SK-N-SH (cell line): ENCODE measurements around the gene LEKR1. TPM values are rescaled to one million over a fixed set of nuclear protein-coding genes. Genes with fewer than 3 reads are reported as not detected.

Experiments used
- CTCF ChIA-PET: fragments of 300-600, 350-600 bp; formaldehyde crosslinking; extraction: SDS; loops from one replicate; lab custom pipeline; 2021; lab: Yijun Ruan, JAX
- POLR2A ChIA-PET: fragments of 350-600 bp; sonication (Branson Sonifier 250); formaldehyde crosslinking; extraction: SDS; loops from one replicate; lab custom pipeline; 2020; ENCODE audit warnings: antibody characterized with exemption, inconsistent platforms; lab: Yijun Ruan, JAX
- DNase-seq: peaks from one replicate; pipeline ENCODE4 v3.0.0; 2012
- H2AFZ ChIP-seq: fragments of 200-600 bp; sonication (generic); 2 replicates; pipeline ENCODE4 v1.8.1; 2016; ENCODE audit warnings: antibody characterized with exemption, mild to moderate bottlenecking, low read depth
- H3F3A ChIP-seq: fragments of 200-600 bp; sonication (generic); replicated peaks from 2 replicates; pipeline ENCODE3; 2016; ENCODE audit warnings: antibody characterized with exemption, mild to moderate bottlenecking; ENCODE audit not compliant: insufficient read depth
- H3K27ac ChIP-seq, 2 experiments: fragments of 200-500 bp in 1 of 2; fragments of 200-600 bp in 1 of 2; sonication (Bioruptor generic) in 1 of 2; sonication (generic), shearing (Covaris generic) in 1 of 2; 2 replicates each; pipeline versions ENCODE4 v1.5.1 to v1.6.1; 2014 to 2016; ENCODE audit warnings: low read depth in 2 of 2, inconsistent platforms in 1 of 2, low read length in 1 of 2, mild to moderate bottlenecking in 1 of 2, mixed read lengths in 1 of 2
- H3K27me3 ChIP-seq: fragments of 200-600 bp; sonication (generic), shearing (Covaris generic); 2 replicates; pipeline ENCODE4 v1.6.1; 2016; ENCODE audit warnings: mixed run types; ENCODE audit not compliant: insufficient read depth
- H3K36me3 ChIP-seq, 2 experiments: fragments of 200-500 bp in 1 of 2; fragments of 200-600 bp in 1 of 2; sonication (Bioruptor generic) in 1 of 2; sonication (generic) in 1 of 2; replicated peaks in 1 of 2; 2 replicates each; pipeline versions ENCODE3 to v1.5.1; 2014 to 2016; ENCODE audit warnings: low read length in 1 of 2, mild to moderate bottlenecking in 1 of 2; ENCODE audit not compliant: insufficient read depth in 2 of 2, control insufficient read depth in 1 of 2
- H3K4me1 ChIP-seq, 2 experiments: fragments of 200-500 bp in 1 of 2; fragments of 200-600 bp in 1 of 2; sonication (Bioruptor generic) in 1 of 2; sonication (generic), shearing (Covaris generic) in 1 of 2; 2 replicates each; pipeline versions ENCODE4 v1.5.1 to v1.6.1; 2014 to 2016; ENCODE audit warnings: low read depth in 1 of 2, low read length in 1 of 2, mixed run types in 1 of 2; ENCODE audit not compliant: insufficient read depth in 2 of 2, control insufficient read depth in 1 of 2
- H3K4me2 ChIP-seq: fragments of 200-600 bp; sonication (generic), shearing (Covaris generic); 2 replicates; pipeline ENCODE4 v1.6.1; 2017; ENCODE audit warnings: mixed run types
- H3K4me3 ChIP-seq, 2 experiments: fragments of 200-500 bp in 1 of 2; fragments of 200-600 bp in 1 of 2; sonication (Bioruptor generic) in 1 of 2; sonication (generic), shearing (Covaris generic) in 1 of 2; 2 replicates each; pipeline versions ENCODE4 v1.5.1 to v1.8.1; 2014 to 2016; ENCODE audit warnings: low read depth in 2 of 2, inconsistent platforms in 1 of 2, low read length in 1 of 2, mild to moderate bottlenecking in 1 of 2, mixed read lengths in 1 of 2, moderate library complexity in 1 of 2
- H3K79me2 ChIP-seq: fragments of 200-600 bp; sonication (generic); 2 replicates; pipeline ENCODE4 v1.8.1; 2017; ENCODE audit warnings: mild to moderate bottlenecking; ENCODE audit not compliant: insufficient read depth
- H3K9ac ChIP-seq: fragments of 200-600 bp; sonication (generic); 2 replicates; pipeline ENCODE4 v1.6.1; 2017; ENCODE audit warnings: mixed run types
- H3K9me2 ChIP-seq: fragments of 200-600 bp; sonication (generic); 2 replicates; pipeline ENCODE4 v1.6.1; 2017; ENCODE audit warnings: mixed run types
- H3K9me3 ChIP-seq: fragments of 200-600 bp; sonication (generic); 2 replicates; pipeline ENCODE4 v1.6.1; 2017; ENCODE audit warnings: mixed run types, mild to moderate bottlenecking, moderate library complexity
- H4K20me1 ChIP-seq: fragments of 200-600 bp; sonication (generic); 2 replicates; pipeline ENCODE4 v1.6.1; 2017; ENCODE audit warnings: mild to moderate bottlenecking, mixed run types; ENCODE audit not compliant: insufficient read depth
- CHD2 ChIP-seq: fragments of 150-350 bp; IDR thresholded peaks from 2 replicates; pipeline ENCODE4 v1.6.1; 2018; ENCODE audit warnings: low read length; ENCODE audit not compliant: partially characterized antibody
- ELF1 ChIP-seq: IDR thresholded peaks from 2 replicates; pipeline ENCODE4 v1.4.0; 2012
- EZH2phosphoT487 ChIP-seq: fragments of 200-600 bp; sonication (generic); IDR thresholded peaks from 2 replicates; pipeline ENCODE4 v1.6.1; 2017; ENCODE audit warnings: low read depth, mixed run types, mild to moderate bottlenecking, antibody characterized with exemption, moderate library complexity, borderline replicate concordance
- FOSL2 ChIP-seq: IDR thresholded peaks from 2 replicates; pipeline ENCODE4 v1.4.0; 2012; ENCODE audit warnings: low read depth, mild to moderate bottlenecking, moderate library complexity, borderline replicate concordance
- FOXJ3 ChIP-seq: sonication (generic); formaldehyde crosslinking; IDR thresholded peaks from 2 replicates; pipeline ENCODE4 v1.5.1; 2020; ENCODE audit warnings: mild to moderate bottlenecking, missing genetic modification reagents
- JUND ChIP-seq: IDR thresholded peaks from 2 replicates; pipeline ENCODE4 v1.4.0; 2012
- MXI1 ChIP-seq: IDR thresholded peaks from 2 replicates; pipeline ENCODE4 v1.6.1; 2012; ENCODE audit warnings: mild to moderate bottlenecking, low read depth, low read length, improper control_type of control experiment
- NFIC ChIP-seq: IDR thresholded peaks from 2 replicates; pipeline ENCODE4 v1.4.0; 2012; ENCODE audit warnings: borderline replicate concordance
- NRF1 ChIP-seq: IDR thresholded peaks from 2 replicates; pipeline ENCODE4 v1.6.1; 2012; ENCODE audit warnings: low read depth, mild to moderate bottlenecking, low read length
- POLR2AphosphoS5 ChIP-seq: IDR thresholded peaks from 2 replicates; pipeline ENCODE4 v1.6.1; 2012; ENCODE audit warnings: low read depth, low read length
- RAD21 ChIP-seq: IDR thresholded peaks from 2 replicates; pipeline ENCODE4 v1.6.1; 2012; ENCODE audit warnings: mild to moderate bottlenecking, low read length
- WGBS: methylation state at CpG from one replicate; pipeline ENCODE4 v1.1.6; 2017; ENCODE audit warnings: low lambda C conversion rate; 5-methylcytosine and 5-hydroxymethylcytosine counted together
- polyA plus RNA-seq, 3 experiments: library from polyadenylated mRNA; depleted of rRNA; stranded (reverse); fragments of >200 nt; gene quantifications; 2 replicates each; pipeline ENCODE4 v1.2.3, GENCODE V29; 2012
- TF ChIP-seq, protein P1 (sequence below): IDR thresholded peaks from 2 replicates; pipeline ENCODE4 v1.6.1; 2012; ENCODE audit warnings: mild to moderate bottlenecking, low read depth, low read length, moderate library complexity

Gene LEKR1
- polyA plus RNA-seq, 1 of the 3 experiments (the other 2 are of a cell fraction): 0.30 TPM

DNA sequence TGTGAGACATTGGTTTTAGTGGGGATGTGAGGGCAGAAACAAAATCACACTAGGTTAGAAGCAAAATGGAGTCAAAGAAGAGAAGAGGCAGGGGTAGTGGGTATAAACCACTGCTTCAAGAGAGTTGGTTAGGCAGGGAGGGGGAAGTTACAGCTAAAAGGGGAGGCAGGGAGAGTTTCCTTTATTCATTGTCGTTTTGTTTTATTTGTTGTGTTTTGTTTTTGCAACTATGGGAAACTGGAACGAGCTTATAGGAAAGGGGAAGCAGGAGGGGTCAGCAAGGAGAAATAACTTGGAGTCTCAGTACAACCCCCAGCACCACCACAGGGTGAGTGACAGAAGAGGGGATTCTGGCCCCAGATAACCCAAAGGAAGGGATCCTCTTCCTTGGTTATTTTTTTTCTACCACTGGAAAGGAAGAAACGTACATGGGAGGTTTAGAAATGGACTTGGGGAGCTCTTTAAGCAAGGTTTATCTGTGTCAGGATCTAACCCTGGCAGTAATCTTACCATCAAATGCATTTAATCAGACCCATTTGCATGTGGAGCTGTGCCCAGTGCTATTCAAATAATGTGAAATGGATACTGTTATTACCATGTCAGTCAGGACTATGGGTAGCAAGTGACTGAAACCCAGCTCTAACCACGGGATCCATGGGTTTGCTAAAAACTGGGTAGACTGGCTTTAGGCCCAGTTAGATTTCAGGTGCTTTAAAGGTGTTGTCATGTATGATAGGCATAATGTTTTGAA is 265.1 kb downstream of the LEKR1 start:
- Histone ChIP-seq H3K27ac (no peak overlapping the region), H3K9ac (no peak overlapping the region), H3K9me3 (no peaks in the 10 kb centered on the region), H4K20me1 (no peaks in the 10 kb centered on the region), H3K4me1 (peaks cover 15 to 35% of the 10 kb centered on the region in 2 experiments), H2AFZ (no peak overlapping the region), H3K4me3 (no peak overlapping the region), H3K9me2 (no peaks in the 10 kb centered on the region), H3K36me3 (no peaks in the 10 kb centered on the region), H3F3A (peaks cover 15% of the 10 kb centered on the region), H3K27me3 (no peaks in the 10 kb centered on the region), H3K79me2 (no peaks in the 10 kb centered on the region)
- ChIA-PET POLR2A (no interaction called here), CTCF (interaction anchor here (0.9 to 2.0 kb wide), 6 partner anchors 8 to 941 kb away, joined by 3 to 10 read pairs (median 4); partner anchors contain the start of gene TIPARP)
- DNase-seq: no peak
- 83% methylated on average over 4 of the region's 4 CpGs for WGBS
- TF ChIP-seq NFIC (no peak), POLR2AphosphoS5 (no peak), FOXJ3 (CRISPR knock-in tag) (no peak)
- TF ChIP-seq, protein P1, sequence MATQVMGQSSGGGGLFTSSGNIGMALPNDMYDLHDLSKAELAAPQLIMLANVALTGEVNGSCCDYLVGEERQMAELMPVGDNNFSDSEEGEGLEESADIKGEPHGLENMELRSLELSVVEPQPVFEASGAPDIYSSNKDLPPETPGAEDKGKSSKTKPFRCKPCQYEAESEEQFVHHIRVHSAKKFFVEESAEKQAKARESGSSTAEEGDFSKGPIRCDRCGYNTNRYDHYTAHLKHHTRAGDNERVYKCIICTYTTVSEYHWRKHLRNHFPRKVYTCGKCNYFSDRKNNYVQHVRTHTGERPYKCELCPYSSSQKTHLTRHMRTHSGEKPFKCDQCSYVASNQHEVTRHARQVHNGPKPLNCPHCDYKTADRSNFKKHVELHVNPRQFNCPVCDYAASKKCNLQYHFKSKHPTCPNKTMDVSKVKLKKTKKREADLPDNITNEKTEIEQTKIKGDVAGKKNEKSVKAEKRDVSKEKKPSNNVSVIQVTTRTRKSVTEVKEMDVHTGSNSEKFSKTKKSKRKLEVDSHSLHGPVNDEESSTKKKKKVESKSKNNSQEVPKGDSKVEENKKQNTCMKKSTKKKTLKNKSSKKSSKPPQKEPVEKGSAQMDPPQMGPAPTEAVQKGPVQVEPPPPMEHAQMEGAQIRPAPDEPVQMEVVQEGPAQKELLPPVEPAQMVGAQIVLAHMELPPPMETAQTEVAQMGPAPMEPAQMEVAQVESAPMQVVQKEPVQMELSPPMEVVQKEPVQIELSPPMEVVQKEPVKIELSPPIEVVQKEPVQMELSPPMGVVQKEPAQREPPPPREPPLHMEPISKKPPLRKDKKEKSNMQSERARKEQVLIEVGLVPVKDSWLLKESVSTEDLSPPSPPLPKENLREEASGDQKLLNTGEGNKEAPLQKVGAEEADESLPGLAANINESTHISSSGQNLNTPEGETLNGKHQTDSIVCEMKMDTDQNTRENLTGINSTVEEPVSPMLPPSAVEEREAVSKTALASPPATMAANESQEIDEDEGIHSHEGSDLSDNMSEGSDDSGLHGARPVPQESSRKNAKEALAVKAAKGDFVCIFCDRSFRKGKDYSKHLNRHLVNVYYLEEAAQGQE: no peak
- TF ChIP-seq, all 33 proteins: peak for 0
- H3K4me2 ChIP-seq: no peak overlapping the region

DNA sequence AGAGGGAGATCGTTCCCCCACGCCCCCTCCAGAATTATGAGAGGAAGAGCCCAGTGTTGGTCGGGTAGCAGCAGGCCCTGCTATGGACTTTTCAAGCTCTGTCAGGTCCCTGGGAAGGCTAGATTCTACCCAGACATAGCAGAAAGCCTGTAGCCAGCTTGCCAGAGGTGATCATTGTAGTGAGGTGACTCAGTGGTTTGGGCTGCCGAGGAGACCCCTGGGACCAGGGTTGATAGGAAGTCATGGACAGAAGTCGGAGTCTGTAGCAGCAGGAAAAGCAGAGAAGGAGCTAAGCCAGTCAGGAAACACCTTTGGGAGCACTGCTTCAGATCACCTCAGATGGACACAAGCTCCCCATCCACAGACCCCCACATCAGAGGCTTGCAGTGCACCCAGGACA is 266.1 kb downstream of the LEKR1 start:
- Histone ChIP-seq H3K79me2 (no peaks in the 10 kb centered on the region), H2AFZ (no peak overlapping the region), H3K27me3 (no peaks in the 10 kb centered on the region), H3K9ac (no peak overlapping the region), H3K9me2 (no peaks in the 10 kb centered on the region), H3F3A (peaks cover 15% of the 10 kb centered on the region), H3K4me1 (peaks cover 15 to 27% of the 10 kb centered on the region in 2 experiments), H3K4me2 (no peak overlapping the region), H3K27ac (no peak overlapping the region), H3K9me3 (no peaks in the 10 kb centered on the region), H3K4me3 (no peak overlapping the region), H3K36me3 (no peaks in the 10 kb centered on the region), H4K20me1 (no peaks in the 10 kb centered on the region)
- WGBS: 83% methylated on average over 5 of the region's 5 CpGs
- ChIA-PET CTCF (interaction anchor here (0.9 to 2.0 kb wide), 5 partner anchors 9 to 942 kb away, joined by 3 to 10 read pairs (median 6); partner anchors contain the start of gene TIPARP), POLR2A (no interaction called here)
- TF ChIP-seq ELF1 (no peak), RAD21 (no peak), MXI1 (no peak), JUND (no peak), CHD2 (no peak), FOXJ3 (CRISPR knock-in tag) (no peak), FOSL2 (no peak), EZH2phosphoT487 (no peak), NFIC (no peak), NRF1 (no peak)
- TF ChIP-seq, protein P1: no peak
- no peak for DNase-seq
